Panc1 (cell line): Measurements from ENCODE around the gene EEF1AKMT2. TPM values are rescaled to one million over a fixed set of nuclear protein-coding genes. Genes with fewer than 3 reads are reported as not detected.

Source experiments
- ATAC-seq: fragments of 200-7000 bp; cut with Tn5 transposase; 2 replicates; pipeline ENCODE4 v1.9.1; 2020; ENCODE audit warnings: mild to moderate bottlenecking, moderate library complexity
- BruUV-seq: library from RNA; stranded (reverse); fragments of 400-500 nt; replicated peaks from 2 replicates; lab custom pipeline; 2021; lab: Mats Ljungman, UMichigan
- CTCF ChIA-PET: fragments of 300-600 bp; sonication (Branson Sonifier 250); formaldehyde crosslinking; loops from one replicate; lab custom pipeline; 2022; ENCODE audit warnings: antibody characterized with exemption; lab: Charles Lee
- POLR2A ChIA-PET: fragments of 300-600 bp; sonication (Branson Sonifier 250); formaldehyde crosslinking; loops from one replicate; lab custom pipeline; 2022; ENCODE audit warnings: antibody characterized with exemption; lab: Charles Lee
- DNase-seq: peaks from one replicate; pipeline ENCODE4 v3.0.0-alpha.2; 2010; ENCODE audit warnings: low read depth, low spot score
- H3K27ac ChIP-seq: 2 replicates; pipeline ENCODE4 v1.5.1; 2011; ENCODE audit warnings: mild to moderate bottlenecking, low read length, inconsistent platforms
- H3K27me3 ChIP-seq: fragments of 200-500 bp; sonication (Bioruptor generic); 2 replicates; pipeline ENCODE4 v1.6.0; 2014; ENCODE audit warnings: low read length, inconsistent platforms; ENCODE audit not compliant: control insufficient read depth, insufficient read depth
- H3K36me3 ChIP-seq: fragments of 200-500 bp; sonication (Bioruptor generic); 2 replicates; pipeline ENCODE4 v1.5.1; 2014; ENCODE audit warnings: inconsistent platforms, mild to moderate bottlenecking, low read length, moderate library complexity; ENCODE audit not compliant: control insufficient read depth, insufficient read depth
- H3K4me1 ChIP-seq: 2 replicates; pipeline ENCODE4 v1.5.1; 2011; ENCODE audit warnings: inconsistent platforms, mild to moderate bottlenecking, low read length, moderate library complexity; ENCODE audit not compliant: control insufficient read depth, insufficient read depth
- H3K4me3 ChIP-seq, 2 experiments: 2 replicates each; pipeline ENCODE4 v1.5.1; 2011 to 2012; ENCODE audit warnings: low read depth in 2 of 2, low read length in 2 of 2, mild to moderate bottlenecking in 2 of 2, inconsistent platforms in 1 of 2, moderate library complexity in 1 of 2
- H3K9me3 ChIP-seq: fragments of 200-500 bp; sonication (Bioruptor generic); 2 replicates; pipeline ENCODE4 v1.5.1; 2014; ENCODE audit warnings: low read depth, mild to moderate bottlenecking, inconsistent platforms, low read length, moderate library complexity; ENCODE audit not compliant: control insufficient read depth, insufficient read depth
- CTCF ChIP-seq: fragments of 450-650 bp; IDR thresholded peaks from 2 replicates; pipeline ENCODE4 v1.5.1; 2017; ENCODE audit warnings: mild to moderate bottlenecking
- POLR2AphosphoS5 ChIP-seq: IDR thresholded peaks from 2 replicates; pipeline ENCODE4 v1.6.1; 2012; ENCODE audit warnings: mild to moderate bottlenecking, low read depth, low read length, moderate library complexity
- REST ChIP-seq, 2 experiments: IDR thresholded peaks; 2 replicates each; pipeline ENCODE4 v1.6.1; 2011 to 2012; ENCODE audit warnings: low read depth in 2 of 2, control low read depth in 1 of 2, low read length in 1 of 2, mild to moderate bottlenecking in 1 of 2, moderate library complexity in 1 of 2; ENCODE audit not compliant: insufficient read depth in 1 of 2
- SIN3A ChIP-seq: IDR thresholded peaks from 2 replicates; pipeline ENCODE4 v1.6.1; 2012; ENCODE audit warnings: low read depth, mild to moderate bottlenecking, low read length, moderate library complexity, borderline replicate concordance; ENCODE audit not compliant: insufficient read depth
- TCF7L2 ChIP-seq: IDR thresholded peaks from 2 replicates; pipeline ENCODE4 v1.6.1; 2011; ENCODE audit warnings: mild to moderate bottlenecking, low read depth, low read length, inconsistent platforms
- in situ Hi-C: cut with HindIII; loops from 2 replicates; pipeline ENCODE4 v1.10.0; 2016; ENCODE audit warnings: low sequenced_read_pairs, low pct_unique_long_range_greater_than_20kb
- intact Hi-C: fragments of 100-400 bp; cut with micrococcal nuclease; formaldehyde crosslinking; loops from one replicate; pipeline ENCODE4 v1.10.0; 2022; ENCODE audit not compliant: unreplicated experiment
- total RNA-seq: library from RNA; stranded (reverse); gene quantifications from one replicate; pipeline ENCODE4 v1.2.1, GENCODE V29; 2021; ENCODE audit not compliant: unreplicated experiment

EEF1AKMT2 gene
- total RNA-seq, 1 experiment from 2014 or later: 39.2 TPM

GRCh38 chr10:124717041-124717757 lies 74.5 kb downstream of the EEF1AKMT2 start:
- Histone ChIP-seq H3K27ac (no peak overlapping the region), H3K4me3 (no peak overlapping the region), H3K27me3 (no peaks in the 10 kb centered on the region), H3K36me3 (no peaks in the 10 kb centered on the region), H3K9me3 (no peaks in the 10 kb centered on the region), H3K4me1 (peaks cover 18% of the 10 kb centered on the region)
- ChIA-PET POLR2A (no interaction called here), CTCF (no interaction called here)
- TF ChIP-seq TCF7L2 (no peak), POLR2AphosphoS5 (no peak), SIN3A (no peak), CTCF (no peak), REST (IDR thresholded peaks at IDR 0.05; ENCODE audit: insufficient read depth in 1 of 2, low read depth in 2 of 2, low read length in 1 of 2) (no peak)
- intact Hi-C loops: no loop called here
- ATAC-seq (no peak), DNase-seq (no peak)
- in situ Hi-C loops: no loop called here
- BruUV-seq: no TSS peak

- ChIA-PET CTCF (interaction anchor here (0.6 kb wide), 1 partner anchor 859 kb away, joined by 4 read pairs; no protein-coding TSS in a partner anchor), POLR2A (no interaction called here)
- Histone ChIP-seq H3K27ac (no peak overlapping the region), H3K4me3 (no peak overlapping the region), H3K27me3 (no peaks in the 10 kb centered on the region), H3K36me3 (no peaks in the 10 kb centered on the region), H3K4me1 (peaks cover 18% of the 10 kb centered on the region), H3K9me3 (no peaks in the 10 kb centered on the region)
- intact Hi-C loops: no loop called here
- BruUV-seq: no TSS peak
- ATAC-seq (no peak), DNase-seq (no peak)
- no peak for TF ChIP-seq SIN3A
- TF ChIP-seq POLR2AphosphoS5: no peak
- TF ChIP-seq CTCF: no peak
- no peak for TF ChIP-seq REST (IDR thresholded peaks at IDR 0.05; ENCODE audit: insufficient read depth in 1 of 2, low read depth in 2 of 2, low read length in 1 of 2)
- no peak for TF ChIP-seq TCF7L2
- in situ Hi-C loops: no loop called here
Observed at GRCh38 chr10:124716369-124716768, 75.3 kb downstream of the EEF1AKMT2 start.
